GM12891 (cell line): ENCODE results near the gene AIM2.
"Not testable (repeated sequence)": the region's sequence is repeated elsewhere in the genome, so short reads cannot be mapped to it uniquely, and the experiment has no call there.

Experiments used
- DNase-seq: peaks from one replicate; pipeline ENCODE4 v3.0.0; 2011; ENCODE audit warnings: low spot score; ENCODE audit not compliant: insufficient read length
- FAIRE-seq: peaks from 2 replicates; lab custom pipeline; 2011; peaks lifted over from hg19 to GRCh38; lab: Jason Lieb, UNC
- PAX5 ChIP-seq: IDR thresholded peaks from 2 replicates; pipeline ENCODE4 v1.6.1; 2011; ENCODE audit warnings: low read length, moderate library complexity, mild to moderate bottlenecking; ENCODE audit not compliant: insufficient read depth, severe bottlenecking
- POLR2A ChIP-seq: IDR thresholded peaks from 2 replicates; pipeline ENCODE4 v1.6.1; 2011; ENCODE audit warnings: low read depth, low read length, control low read depth
- POLR2AphosphoS5 ChIP-seq: IDR thresholded peaks from 2 replicates; pipeline ENCODE4 v1.6.1; 2011; ENCODE audit warnings: low read depth, low read length, control low read depth
- POU2F2 ChIP-seq: IDR thresholded peaks from 2 replicates; pipeline ENCODE4 v1.6.1; 2011; ENCODE audit warnings: low read depth, mild to moderate bottlenecking, control low read depth, low read length, moderate library complexity
- SPI1 ChIP-seq: IDR thresholded peaks from 2 replicates; pipeline ENCODE4 v1.6.1; 2011; ENCODE audit warnings: low read depth, low read length, control low read depth
- TAF1 ChIP-seq: IDR thresholded peaks from 2 replicates; pipeline ENCODE4 v1.6.1; 2011; ENCODE audit warnings: low read depth, low read length, control low read depth

The AIM2 gene

GRCh38 chr1:159055181-159055641, 21.4 kb downstream of the AIM2 start:
- TF ChIP-seq POLR2AphosphoS5 (no peak), PAX5 (no peak), SPI1 (no peak), POLR2A (no peak), POU2F2 (no peak), TAF1 (no peak)
- DNase-seq (no peak), FAIRE-seq (no peak)

GRCh38 chr1:159054427-159054826, 22.1 kb downstream of the AIM2 start:
- TF ChIP-seq PAX5 (no peak), POU2F2 (no peak), SPI1 (no peak), POLR2A (no peak), TAF1 (no peak), POLR2AphosphoS5 (no peak)
- FAIRE-seq (no peak), DNase-seq (no peak)

GRCh38 chr1:159051436-159051835, 25.1 kb downstream of the AIM2 start:
- DNase-seq (no peak), FAIRE-seq (no peak)
- no peak for TF ChIP-seq POLR2AphosphoS5
- TF ChIP-seq SPI1: no peak
- TF ChIP-seq PAX5: no peak
- no peak for TF ChIP-seq POU2F2
- no peak for TF ChIP-seq TAF1
- no peak for TF ChIP-seq POLR2A

- DNase-seq, FAIRE-seq: not testable (repeated sequence)
These were observed 30.1 kb downstream of the AIM2 start for GRCh38 chr1:159046486-159046885.

- TF ChIP-seq SPI1: no peak
- TF ChIP-seq TAF1: no peak
- no peak for TF ChIP-seq POU2F2
- TF ChIP-seq POLR2A: no peak
- TF ChIP-seq POLR2AphosphoS5: no peak
- TF ChIP-seq PAX5: no peak
- FAIRE-seq (no peak), DNase-seq (no peak)
These were observed 35.5 kb downstream of the AIM2 start for GRCh38 chr1:159040893-159041724.

GRCh38 chr1:159040206-159040605, 36.4 kb downstream of the AIM2 start:
- no peak for DNase-seq
- FAIRE-seq: no peak
- TF ChIP-seq TAF1 (no peak), POLR2AphosphoS5 (no peak), SPI1 (no peak), POU2F2 (no peak), PAX5 (no peak)

- FAIRE-seq (no peak), DNase-seq (no peak)
- no peak for TF ChIP-seq TAF1
- no peak for TF ChIP-seq POLR2AphosphoS5
- TF ChIP-seq POU2F2: no peak
- TF ChIP-seq POLR2A: no peak
- no peak for TF ChIP-seq PAX5
- TF ChIP-seq SPI1: no peak
These were observed 45.6 kb downstream of the AIM2 start for GRCh38 chr1:159030877-159031447.

GRCh38 chr1:159030311-159030710, 46.3 kb downstream of the AIM2 start:
- DNase-seq: no peak
- FAIRE-seq: no peak

GRCh38 chr1:159026841-159027240, 49.7 kb downstream of the AIM2 start:
- FAIRE-seq, DNase-seq: not testable (repeated sequence)

More at GRCh38 chr1:159030311-159030710, 46.3 kb downstream of the AIM2 start:
- TF ChIP-seq PAX5 (no peak), TAF1 (no peak), POLR2AphosphoS5 (no peak), SPI1 (no peak)

- DNase-seq (no peak), FAIRE-seq (no peak)
- no peak for TF ChIP-seq SPI1
- no peak for TF ChIP-seq POLR2A
- TF ChIP-seq POU2F2: no peak
- no peak for TF ChIP-seq PAX5
These were observed 51.5 kb downstream of the AIM2 start for GRCh38 chr1:159025043-159025442.
